Subcutaneous adipose tissue (tissue), 4 donors: ENCODE data around the gene INPP4B. TPM values are rescaled to one million over a fixed set of nuclear protein-coding genes. Genes with fewer than 3 reads are reported as not detected.

ENCODE experiments used
- CTCF ChIP-seq: fragments of 450-650 bp; IDR thresholded peaks from one replicate; pipeline ENCODE4 v1.5.1; 2016; ENCODE audit warnings: low read depth, mild to moderate bottlenecking, control low read depth, antibody characterized with exemption, moderate library complexity
- total RNA-seq, 4 donors: library from RNA; depleted of rRNA; stranded (reverse); fragments of >200 nt; gene quantifications; one replicate each; pipeline ENCODE4 v1.1.0, GENCODE V29; 2016

The INPP4B gene
- total RNA-seq, 4 donors from 2014 or later = 14.3 to 28.1 (median 24.6) TPM

GRCh38 chr4:142194905-142195304 lies 651.2 kb downstream of the INPP4B start:
- no peak for TF ChIP-seq CTCF

GRCh38 chr4:142191901-142192300 lies 654.2 kb downstream of the INPP4B start:
- no peak for TF ChIP-seq CTCF

- no peak for TF ChIP-seq CTCF
These were observed 665.1 kb downstream of the INPP4B start for GRCh38 chr4:142181021-142181420.

GRCh38 chr4:142169216-142169615 lies 676.9 kb downstream of the INPP4B start:
- TF ChIP-seq CTCF = no peak

- no peak for TF ChIP-seq CTCF
These were observed 677.9 kb downstream of the INPP4B start for GRCh38 chr4:142168181-142168580.

- no peak for TF ChIP-seq CTCF
These were observed 681.2 kb downstream of the INPP4B start for GRCh38 chr4:142164767-142165500.

GRCh38 chr4:142161086-142161485 lies 685.0 kb downstream of the INPP4B start:
- no peak for TF ChIP-seq CTCF
